A673 (cell line): ENCODE measurements around the gene GPR142. TPM values are rescaled to one million over a fixed set of nuclear protein-coding genes. Genes with fewer than 3 reads are reported as not detected.

Source experiments
- BruUV-seq: library from RNA; stranded (reverse); fragments of 400-500 nt; replicated peaks from 2 replicates; lab custom pipeline; 2021; lab: Mats Ljungman, UMichigan
- CTCF ChIA-PET: fragments of 300-600 bp; sonication (Branson Sonifier 250); formaldehyde crosslinking; loops from one replicate; lab custom pipeline; 2022; ENCODE audit warnings: antibody characterized with exemption; lab: Charles Lee
- POLR2A ChIA-PET: fragments of 300-600 bp; sonication (Branson Sonifier 250); formaldehyde crosslinking; loops from one replicate; lab custom pipeline; 2022; ENCODE audit warnings: antibody characterized with exemption; ENCODE audit not compliant: low non-redundant PET; lab: Charles Lee
- DNase-seq: peaks from one replicate; pipeline ENCODE4 v3.0.0-alpha.2; 2015; ENCODE audit warnings: low spot score
- H3K27ac ChIP-seq: fragments of 200-600 bp; sonication (generic); 2 replicates; pipeline ENCODE4 v1.5.1; 2016; ENCODE audit warnings: mixed run types, low read depth, mild to moderate bottlenecking, mixed read lengths, antibody characterized with exemption, low read length; ENCODE audit not compliant: poor library complexity, severe bottlenecking
- H3K27me3 ChIP-seq: fragments of 200-600 bp; sonication (generic); replicated peaks from 2 replicates; pipeline ENCODE4 v1.6.1; 2017; ENCODE audit warnings: mixed run types, low read depth, mild to moderate bottlenecking, mixed read lengths, antibody characterized with exemption, low read length; ENCODE audit not compliant: insufficient read depth, poor library complexity
- H3K36me3 ChIP-seq: fragments of 200-600 bp; sonication (generic); 2 replicates; pipeline ENCODE4 v1.6.1; 2016; ENCODE audit warnings: mixed run types, mild to moderate bottlenecking, mixed read lengths, antibody characterized with exemption, low read length; ENCODE audit not compliant: insufficient read depth, poor library complexity, severe bottlenecking
- H3K4me1 ChIP-seq: fragments of 200-600 bp; sonication (generic); 2 replicates; pipeline ENCODE4 v1.6.1; 2017; ENCODE audit warnings: mixed run types, mild to moderate bottlenecking, mixed read lengths, antibody characterized with exemption, low read length; ENCODE audit not compliant: insufficient read depth, poor library complexity, severe bottlenecking
- H3K4me3 ChIP-seq: fragments of 200-600 bp; sonication (generic); 2 replicates; pipeline ENCODE4 v1.5.1; 2016; ENCODE audit warnings: low read depth, mixed run types, mild to moderate bottlenecking, mixed read lengths, low read length; ENCODE audit not compliant: poor library complexity, severe bottlenecking
- H3K9me3 ChIP-seq: fragments of 200-600 bp; sonication (generic); 2 replicates; pipeline ENCODE4 v1.6.1; 2016; ENCODE audit warnings: mixed run types, low read depth, mild to moderate bottlenecking, mixed read lengths, antibody characterized with exemption, low read length; ENCODE audit not compliant: poor library complexity, severe bottlenecking
- CTCF ChIP-seq: fragments of 300-800, 200-600 bp; sonication (generic); conservative IDR thresholded peaks from 2 replicates; pipeline ENCODE4 v1.5.1; 2017; ENCODE audit warnings: low read depth, mild to moderate bottlenecking, antibody characterized with exemption, low read length, moderate library complexity, mixed read lengths
- EZH2 ChIP-seq: fragments of 200-600 bp; sonication (generic); IDR thresholded peaks from 2 replicates; pipeline ENCODE4 v1.6.1; 2017; ENCODE audit warnings: borderline replicate concordance, low read depth, mild to moderate bottlenecking, mixed read lengths, antibody characterized with exemption, low read length; ENCODE audit not compliant: poor library complexity, severe bottlenecking
- intact Hi-C: fragments of 100-400 bp; cut with micrococcal nuclease; formaldehyde crosslinking; loops from one replicate; pipeline ENCODE4 v1.10.0; 2022; ENCODE audit not compliant: unreplicated experiment
- total RNA-seq: library from RNA; stranded (reverse); gene quantifications from 2 replicates; pipeline ENCODE4 v1.2.3, GENCODE V29; 2021

GPR142 gene
- total RNA-seq, 1 experiment from 2014 or later: 0.24 TPM

GRCh38 chr17:74407384-74407783 is 40.1 kb downstream of the GPR142 start:
- intact Hi-C loops: no loop called here
- POLR2A ChIA-PET: no interaction called here
- CTCF ChIA-PET: no interaction called here

GRCh38 chr17:74408262-74408661 is 41.0 kb downstream of the GPR142 start:
- Histone ChIP-seq H3K36me3 (no peaks in the 10 kb centered on the region), H3K4me1 (no peaks in the 10 kb centered on the region), H3K27me3 (no peaks in the 10 kb centered on the region), H3K9me3 (no peaks in the 10 kb centered on the region), H3K4me3 (no peak overlapping the region), H3K27ac (no peak overlapping the region)
- ChIA-PET CTCF (no interaction called here), POLR2A (no interaction called here)
- no peak for DNase-seq
- BruUV-seq: no TSS peak
- TF ChIP-seq EZH2 (no peak), CTCF (no peak)
- intact Hi-C loops: no loop called here

More at GRCh38 chr17:74407384-74407783, 40.1 kb downstream of the GPR142 start:
- H3K4me3 ChIP-seq: no peak overlapping the region
- no TSS peak for BruUV-seq
- no peaks in the 10 kb centered on the region for H3K36me3 ChIP-seq
- TF ChIP-seq EZH2 (no peak), CTCF (no peak)
- H3K27me3 ChIP-seq: no peaks in the 10 kb centered on the region
- no peaks in the 10 kb centered on the region for H3K9me3 ChIP-seq
- no peaks in the 10 kb centered on the region for H3K4me1 ChIP-seq
- DNase-seq: no peak
- H3K27ac ChIP-seq: no peak overlapping the region

- Histone ChIP-seq H3K4me3 (no peak overlapping the region), H3K27ac (no peak overlapping the region), H3K4me1 (no peaks in the 10 kb centered on the region), H3K36me3 (no peaks in the 10 kb centered on the region), H3K27me3 (no peaks in the 10 kb centered on the region), H3K9me3 (no peaks in the 10 kb centered on the region)
- DNase-seq: no peak
- TF ChIP-seq CTCF (no peak), EZH2 (no peak)
- POLR2A ChIA-PET: interaction anchor here (0.6 kb wide), 1 partner anchor 117 kb away, joined by 5 read pairs; no protein-coding TSS in a partner anchor
- intact Hi-C loops: no loop called here
- CTCF ChIA-PET: no interaction called here
- no TSS peak for BruUV-seq
These were observed 41.5 kb downstream of the GPR142 start for GRCh38 chr17:74408815-74409214.
